HFFc6 (cell line): ENCODE results near the gene GPER1. TPM values are rescaled to one million over a fixed set of nuclear protein-coding genes. Genes with fewer than 3 reads are reported as not detected.

Experiments
- DNase-seq: peaks from one replicate; pipeline ENCODE4 v3.0.0-alpha.2; 2018
- H3K27ac Mint-ChIP-seq: 2 replicates; pipeline ENCODE4 v1.8.0; 2020; ENCODE audit warnings: mild to moderate bottlenecking, mixed read lengths
- H3K27me3 Mint-ChIP-seq: 2 replicates; pipeline ENCODE4 v1.8.0; 2021; ENCODE audit warnings: mild to moderate bottlenecking, moderate library complexity, mixed read lengths; ENCODE audit not compliant: insufficient read depth
- H3K36me3 Mint-ChIP-seq: 2 replicates; pipeline ENCODE4 v1.8.0; 2021; ENCODE audit warnings: low read depth, mixed read lengths
- H3K4me1 Mint-ChIP-seq: 2 replicates; pipeline ENCODE4 v1.8.0; 2020; ENCODE audit warnings: low read depth, mixed read lengths
- H3K4me3 Mint-ChIP-seq: 2 replicates; pipeline ENCODE4 v1.8.0; 2020; ENCODE audit warnings: mild to moderate bottlenecking, moderate library complexity, mixed read lengths
- H3K9me3 Mint-ChIP-seq: 2 replicates; pipeline ENCODE4 v1.8.0; 2020; ENCODE audit warnings: mild to moderate bottlenecking, mixed read lengths
- total RNA-seq, 6 experiments: library from RNA; stranded (reverse); fragmentation: NEBNext Ultra II Directional; extraction: Animal tissue kit (Norgen Biotek cat#: 25700); gene quantifications; 2 replicates in 1 of 6; 3 replicates in 5 of 6; pipeline ENCODE4 v1.2.3, GENCODE V29; 2021
- TF ChIP-seq, protein P1 (sequence below): fragments of 200-600 bp; sonication (generic); IDR thresholded peaks from 2 replicates; pipeline ENCODE4 v1.5.0; 2021; ENCODE audit warnings: antibody characterized with exemption, mild to moderate bottlenecking

The GPER1 gene
- total RNA-seq, 6 experiments from 2014 or later = 4.6 to 7.1 (median 5.3) TPM

DNA sequence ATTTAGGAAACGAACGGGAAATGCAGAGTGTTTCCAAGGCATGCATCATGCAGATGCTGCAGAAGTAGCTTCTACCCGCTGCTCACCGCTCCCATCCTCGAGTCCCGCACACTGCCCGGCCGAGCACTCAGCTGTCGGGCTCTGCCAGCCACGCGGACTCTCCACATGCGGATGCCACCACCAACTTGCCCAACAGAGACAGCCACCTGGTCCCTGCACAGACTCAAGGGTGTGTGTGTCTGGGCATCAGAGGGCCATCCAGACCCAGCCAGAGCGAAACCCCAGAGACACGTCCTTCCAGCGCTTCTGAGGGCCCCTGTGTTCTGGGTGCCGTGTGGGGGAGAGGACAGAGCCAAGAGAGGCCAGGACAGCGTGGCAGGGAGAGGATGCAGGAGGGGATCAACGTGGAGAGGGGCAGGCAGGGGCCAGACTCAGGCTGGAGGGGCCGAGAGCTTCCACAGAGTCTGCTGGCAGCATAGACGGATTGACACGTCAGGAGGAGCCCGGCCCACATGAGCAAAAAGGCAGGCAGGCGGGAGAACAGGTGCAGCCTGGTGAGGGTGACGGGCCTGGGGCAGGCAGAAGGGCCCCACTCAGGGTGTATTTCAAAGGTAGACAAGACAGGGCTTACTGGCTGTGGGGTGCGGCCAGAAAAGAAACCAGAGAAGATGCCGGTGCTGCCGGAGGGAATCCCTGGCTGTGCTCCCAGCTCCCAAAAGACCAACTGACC, 18.3 kb downstream of the GPER1 start:
- Mint-ChIP-seq H3K4me3 (no peak overlapping the region), H3K9me3 (no peaks in the 10 kb centered on the region), H3K27me3 (no peaks in the 10 kb centered on the region; the same call in 1 of the 2 replicates), H3K36me3 (no peaks in the 10 kb centered on the region), H3K27ac (no peak overlapping the region), H3K4me1 (no peaks in the 10 kb centered on the region)
- no peak for DNase-seq
- TF ChIP-seq, protein P1, sequence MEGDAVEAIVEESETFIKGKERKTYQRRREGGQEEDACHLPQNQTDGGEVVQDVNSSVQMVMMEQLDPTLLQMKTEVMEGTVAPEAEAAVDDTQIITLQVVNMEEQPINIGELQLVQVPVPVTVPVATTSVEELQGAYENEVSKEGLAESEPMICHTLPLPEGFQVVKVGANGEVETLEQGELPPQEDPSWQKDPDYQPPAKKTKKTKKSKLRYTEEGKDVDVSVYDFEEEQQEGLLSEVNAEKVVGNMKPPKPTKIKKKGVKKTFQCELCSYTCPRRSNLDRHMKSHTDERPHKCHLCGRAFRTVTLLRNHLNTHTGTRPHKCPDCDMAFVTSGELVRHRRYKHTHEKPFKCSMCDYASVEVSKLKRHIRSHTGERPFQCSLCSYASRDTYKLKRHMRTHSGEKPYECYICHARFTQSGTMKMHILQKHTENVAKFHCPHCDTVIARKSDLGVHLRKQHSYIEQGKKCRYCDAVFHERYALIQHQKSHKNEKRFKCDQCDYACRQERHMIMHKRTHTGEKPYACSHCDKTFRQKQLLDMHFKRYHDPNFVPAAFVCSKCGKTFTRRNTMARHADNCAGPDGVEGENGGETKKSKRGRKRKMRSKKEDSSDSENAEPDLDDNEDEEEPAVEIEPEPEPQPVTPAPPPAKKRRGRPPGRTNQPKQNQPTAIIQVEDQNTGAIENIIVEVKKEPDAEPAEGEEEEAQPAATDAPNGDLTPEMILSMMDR = no peak

GRCh38 chr7:1106793-1107421, 19.0 kb downstream of the GPER1 start:
- DNase-seq = no peak
- H3K4me3 Mint-ChIP-seq = no peak overlapping the region
- no peaks in the 10 kb centered on the region for H3K36me3 Mint-ChIP-seq
- TF ChIP-seq, protein P1 = no peak
- H3K27me3 Mint-ChIP-seq = no peaks in the 10 kb centered on the region; the same call in 1 of the 2 replicates
- no peaks in the 10 kb centered on the region for H3K9me3 Mint-ChIP-seq
- no peak overlapping the region for H3K27ac Mint-ChIP-seq
- no peaks in the 10 kb centered on the region for H3K4me1 Mint-ChIP-seq

DNA sequence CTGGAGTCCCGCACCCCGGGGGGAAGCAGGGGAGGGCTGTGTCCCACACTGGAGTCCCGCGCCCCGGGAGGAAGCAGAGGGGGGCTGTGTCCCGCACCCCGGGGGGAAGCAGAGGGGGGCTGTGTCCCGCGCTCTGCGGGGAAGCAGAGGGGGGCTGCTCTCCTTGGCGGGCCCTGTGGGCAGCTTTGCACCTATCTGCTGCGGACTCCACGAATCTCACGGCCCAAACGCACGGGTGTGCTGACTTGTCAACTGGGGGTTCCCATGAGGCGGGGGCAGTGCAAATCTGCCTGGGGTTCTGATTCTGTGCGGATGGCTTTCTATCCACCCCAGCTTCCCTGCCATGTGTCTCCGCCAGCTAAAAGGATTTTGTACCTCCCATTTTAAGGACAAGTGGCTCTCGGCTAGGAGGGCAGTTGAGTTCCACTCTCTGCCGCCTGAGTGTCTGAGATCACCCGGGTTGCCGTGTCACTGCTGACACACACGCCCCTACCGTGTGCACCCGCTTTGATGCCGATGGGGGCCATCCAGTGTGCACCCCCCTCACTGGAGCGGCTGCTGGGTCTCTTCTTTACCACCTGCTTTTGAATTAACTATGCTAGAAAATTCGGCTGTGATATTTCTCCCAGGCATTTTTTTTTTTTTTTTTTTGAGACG, 20.5 kb downstream of the GPER1 start:
- Mint-ChIP-seq H3K9me3 (no peaks in the 10 kb centered on the region), H3K4me3 (no peak overlapping the region), H3K4me1 (no peaks in the 10 kb centered on the region), H3K27ac (no peak overlapping the region), H3K36me3 (no peaks in the 10 kb centered on the region), H3K27me3 (no peaks in the 10 kb centered on the region; the same call in 1 of the 2 replicates)
- TF ChIP-seq, protein P1 = no peak
- no peak for DNase-seq

DNA sequence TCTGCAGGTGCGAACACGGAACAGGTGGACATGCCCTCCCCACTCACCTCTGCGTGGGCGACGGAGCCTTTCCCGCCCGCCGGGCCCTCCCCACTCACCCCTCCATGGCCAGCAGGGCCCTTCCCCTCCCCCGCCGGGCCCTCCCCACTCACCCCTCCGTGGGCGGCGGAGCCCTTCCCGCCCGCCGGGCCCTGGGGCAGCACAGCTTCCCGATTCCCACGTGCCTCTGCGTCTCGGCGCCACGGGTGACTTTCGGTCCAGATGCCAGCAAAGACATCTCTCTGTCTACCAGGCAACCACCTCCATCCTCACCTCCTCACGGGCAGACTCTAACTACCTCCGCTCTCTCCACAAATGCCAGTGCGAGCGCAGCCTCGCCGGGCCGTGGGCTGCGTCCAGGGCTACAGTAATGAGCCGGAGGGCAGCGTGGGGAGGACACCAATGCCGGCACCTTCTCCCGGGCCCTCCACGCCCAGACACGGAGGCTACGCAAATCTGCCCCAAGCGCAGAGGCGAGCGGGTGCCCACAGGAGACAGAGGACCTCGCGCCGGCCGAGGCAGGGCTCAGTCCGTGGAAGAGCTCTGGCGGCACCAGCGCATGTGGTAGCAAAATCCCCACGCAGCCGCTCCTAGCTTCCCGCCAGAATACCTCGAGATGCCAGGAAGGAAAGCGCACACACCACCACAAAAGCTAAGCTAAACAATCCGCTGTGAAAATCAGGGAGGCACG, 21.8 kb downstream of the GPER1 start:
- Mint-ChIP-seq H3K36me3 (no peaks in the 10 kb centered on the region), H3K9me3 (no peaks in the 10 kb centered on the region), H3K4me1 (no peaks in the 10 kb centered on the region), H3K27ac (no peak overlapping the region), H3K4me3 (no peak overlapping the region), H3K27me3 (no peaks in the 10 kb centered on the region)
- no peak for DNase-seq
- TF ChIP-seq, protein P1 = no peak

- Mint-ChIP-seq H3K36me3 (peaks cover 1% of the 10 kb centered on the region; the same call in 1 of the 2 replicates), H3K9me3 (no peaks in the 10 kb centered on the region), H3K27ac (no peak overlapping the region), H3K4me1 (no peaks in the 10 kb centered on the region), H3K4me3 (no peak overlapping the region), H3K27me3 (no peaks in the 10 kb centered on the region)
- no peak for DNase-seq
- TF ChIP-seq, protein P1 = no peak
These were observed 22.4 kb downstream of the GPER1 start for GRCh38 chr7:1110358-1110757.
